ENCODE results near the gene STEAP3. TPM values are rescaled to one million over a fixed set of nuclear protein-coding genes. Genes with fewer than 3 reads are reported as not detected.
A peak's percentile ranks its signal among the peaks of the same experiment; 100 is the strongest.

The STEAP3 gene
- total and polyA plus RNA-seq, 4 donors: 1.9 to 20.3 (median 6.3) TPM

DNA sequence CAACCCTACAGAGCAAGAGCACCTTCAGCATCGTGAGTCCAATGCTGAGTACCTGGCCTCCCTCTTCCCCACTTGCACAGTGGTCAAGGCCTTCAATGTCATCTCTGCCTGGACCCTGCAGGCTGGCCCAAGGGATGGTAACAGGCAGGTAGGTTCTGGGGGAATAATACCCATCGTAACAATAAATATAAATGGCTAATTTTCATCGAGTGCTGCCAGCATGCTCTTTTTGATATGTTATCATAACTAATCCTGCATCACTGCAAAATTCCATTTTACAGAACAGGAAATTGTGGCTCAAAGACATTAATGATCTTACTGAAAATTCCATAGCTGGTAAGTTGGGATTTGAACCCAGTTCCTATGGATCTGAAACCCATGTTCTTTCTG, 22.2 kb downstream of the STEAP3 start:
- Histone ChIP-seq H3K27me3 (ENCODE audit: control insufficient read depth in 1 of 2, insufficient read depth in 2 of 2, low read length in 1 of 2) (no peaks in the 10 kb centered on the region), H3K4me1 (ENCODE audit: control insufficient read depth in 1 of 2, insufficient read depth in 2 of 2, low read length in 2 of 2) (no peaks in the 10 kb centered on the region), H3K4me3 (ENCODE audit: low read length in 2 of 2) (no peak overlapping the region), H3K36me3 (ENCODE audit: control insufficient read depth in 1 of 2, insufficient read depth in 2 of 2, low read length in 1 of 2) (no peaks in the 10 kb centered on the region), H3K27ac (ENCODE audit: low read depth in 1 of 2, low read length in 2 of 2) (no peak overlapping the region), H3K9me3 (ENCODE audit: control insufficient read depth, low read length) (no peaks in the 10 kb centered on the region)
- no peak for ATAC-seq (ENCODE audit: low FRiP score)
- DNase-seq: no peak
- 94 to 97% methylated on average over 3 of the region's 3 CpGs for WGBS, 2 donors
- intact Hi-C loops (cut with DNase I): no loop called here

GRCh38 chr2:119246884-119247843, 23.5 kb downstream of the STEAP3 start:
- Histone ChIP-seq H3K36me3 (ENCODE audit: control insufficient read depth in 1 of 2, insufficient read depth in 2 of 2, low read length in 1 of 2) (no peaks in the 10 kb centered on the region), H3K4me1 (ENCODE audit: control insufficient read depth in 1 of 2, insufficient read depth in 2 of 2, low read length in 2 of 2) (no peaks in the 10 kb centered on the region), H3K4me3 (ENCODE audit: low read length in 2 of 2) (no peak overlapping the region), H3K27ac (ENCODE audit: low read depth in 1 of 2, low read length in 2 of 2) (no peak overlapping the region), H3K9me3 (ENCODE audit: control insufficient read depth, low read length) (no peaks in the 10 kb centered on the region), H3K27me3 (ENCODE audit: control insufficient read depth in 1 of 2, insufficient read depth in 2 of 2, low read length in 1 of 2) (no peaks in the 10 kb centered on the region)
- DNase-seq (peak; percentile 38 to 55), ATAC-seq (ENCODE audit: low FRiP score) (no peak)
- intact Hi-C loops (cut with DNase I): no loop called here
- WGBS, 2 donors: 92 to 95% methylated on average over 24 of the region's 24 CpGs

- no peaks in the 10 kb centered on the region for H3K27me3 ChIP-seq (ENCODE audit: control insufficient read depth in 1 of 2, insufficient read depth in 2 of 2, low read length in 1 of 2)
- intact Hi-C loops (cut with DNase I): no loop called here
- no peaks in the 10 kb centered on the region for H3K4me1 ChIP-seq (ENCODE audit: control insufficient read depth in 1 of 2, insufficient read depth in 2 of 2, low read length in 2 of 2)
- peak in 1 of 2 donors; percentile 55 for DNase-seq
- no peak overlapping the region for H3K4me3 ChIP-seq (ENCODE audit: low read length in 2 of 2)
- H3K36me3 ChIP-seq (ENCODE audit: control insufficient read depth in 1 of 2, insufficient read depth in 2 of 2, low read length in 1 of 2): no peaks in the 10 kb centered on the region
- H3K27ac ChIP-seq (ENCODE audit: low read depth in 1 of 2, low read length in 2 of 2): no peak overlapping the region
- ATAC-seq (ENCODE audit: low FRiP score): no peak
- H3K9me3 ChIP-seq (ENCODE audit: control insufficient read depth, low read length): no peaks in the 10 kb centered on the region
- WGBS, 2 donors: 97 to 98% methylated on average over 29 of the region's 29 CpGs
These were observed 24.2 kb downstream of the STEAP3 start for GRCh38 chr2:119247844-119248271.

GRCh38 chr2:119248311-119248710, 24.7 kb downstream of the STEAP3 start:
- 80 to 86% methylated on average over 7 of the region's 7 CpGs for WGBS, 2 donors
- Histone ChIP-seq H3K36me3 (ENCODE audit: control insufficient read depth in 1 of 2, insufficient read depth in 2 of 2, low read length in 1 of 2) (no peaks in the 10 kb centered on the region), H3K9me3 (ENCODE audit: control insufficient read depth, low read length) (no peaks in the 10 kb centered on the region), H3K27ac (ENCODE audit: low read depth in 1 of 2, low read length in 2 of 2) (no peak overlapping the region), H3K27me3 (ENCODE audit: control insufficient read depth in 1 of 2, insufficient read depth in 2 of 2, low read length in 1 of 2) (no peaks in the 10 kb centered on the region), H3K4me3 (ENCODE audit: low read length in 2 of 2) (no peak overlapping the region), H3K4me1 (ENCODE audit: control insufficient read depth in 1 of 2, insufficient read depth in 2 of 2, low read length in 2 of 2) (no peaks in the 10 kb centered on the region)
- intact Hi-C loops (cut with DNase I): no loop called here
- ATAC-seq (ENCODE audit: low FRiP score) (no peak), DNase-seq (no peak)

DNA sequence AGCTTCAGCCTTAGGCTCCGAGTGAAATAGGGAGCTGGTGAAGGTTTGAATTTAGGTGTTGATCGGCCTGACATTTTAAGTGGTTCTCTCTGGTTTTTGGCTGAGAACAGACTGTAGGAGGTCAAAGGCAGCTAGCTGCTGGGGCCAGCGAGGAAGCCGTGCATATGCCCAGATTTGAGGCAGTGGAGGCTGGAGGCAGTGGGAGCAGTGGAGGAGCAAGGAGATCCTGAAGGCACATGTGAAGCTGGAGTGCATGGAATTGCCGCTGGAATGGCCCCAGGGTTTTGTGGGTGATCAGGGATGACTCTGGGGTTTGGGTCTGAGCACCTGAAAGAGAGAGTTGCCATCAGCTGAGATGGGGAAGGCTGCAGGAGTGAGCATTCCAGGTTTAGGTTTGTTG, 25.1 kb downstream of the STEAP3 start:
- H3K4me3 ChIP-seq (ENCODE audit: low read length in 2 of 2): no peak overlapping the region
- 92 to 97% methylated on average over 5 of the region's 5 CpGs for WGBS, 2 donors
- H3K36me3 ChIP-seq (ENCODE audit: control insufficient read depth in 1 of 2, insufficient read depth in 2 of 2, low read length in 1 of 2): no peaks in the 10 kb centered on the region
- DNase-seq (peak in 1 of 2 donors; percentile 38), ATAC-seq (ENCODE audit: low FRiP score) (no peak)
- no peaks in the 10 kb centered on the region for H3K27me3 ChIP-seq (ENCODE audit: control insufficient read depth in 1 of 2, insufficient read depth in 2 of 2, low read length in 1 of 2)
- no peaks in the 10 kb centered on the region for H3K9me3 ChIP-seq (ENCODE audit: control insufficient read depth, low read length)
- no peak overlapping the region for H3K27ac ChIP-seq (ENCODE audit: low read depth in 1 of 2, low read length in 2 of 2)
- intact Hi-C loops (cut with DNase I): no loop called here
- no peaks in the 10 kb centered on the region for H3K4me1 ChIP-seq (ENCODE audit: control insufficient read depth in 1 of 2, insufficient read depth in 2 of 2, low read length in 2 of 2)

DNA sequence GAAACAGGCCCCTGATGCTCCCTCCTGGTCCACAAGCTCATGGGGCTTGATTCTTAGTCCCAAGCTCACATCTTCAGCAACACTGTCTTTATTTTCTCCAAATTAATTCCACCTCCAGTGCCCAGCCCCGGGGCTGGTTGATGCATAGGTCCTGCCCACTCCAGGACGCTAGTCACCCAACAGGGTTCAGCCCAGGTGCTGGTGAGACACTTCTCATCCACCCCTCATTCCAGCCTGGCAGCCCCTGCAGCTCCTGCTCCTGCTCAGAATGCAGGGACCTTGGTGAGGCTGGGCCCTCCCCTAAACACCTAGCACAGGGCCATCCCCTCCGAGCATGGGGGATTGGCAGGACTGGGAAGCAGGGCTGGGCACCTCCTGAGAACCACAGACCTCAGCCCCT, 25.7 kb downstream of the STEAP3 start:
- no peak overlapping the region for H3K4me3 ChIP-seq (ENCODE audit: low read length in 2 of 2)
- 92% methylated on average over 3 of the region's 3 CpGs for WGBS, 2 donors
- ATAC-seq (ENCODE audit: low FRiP score) (no peak), DNase-seq (peak in 1 of 2 donors; percentile 47)
- no peaks in the 10 kb centered on the region for H3K36me3 ChIP-seq (ENCODE audit: control insufficient read depth in 1 of 2, insufficient read depth in 2 of 2, low read length in 1 of 2)
- no peaks in the 10 kb centered on the region for H3K9me3 ChIP-seq (ENCODE audit: control insufficient read depth, low read length)
- H3K27ac ChIP-seq (ENCODE audit: low read depth in 1 of 2, low read length in 2 of 2): no peak overlapping the region
- no peaks in the 10 kb centered on the region for H3K27me3 ChIP-seq (ENCODE audit: control insufficient read depth in 1 of 2, insufficient read depth in 2 of 2, low read length in 1 of 2)
- H3K4me1 ChIP-seq (ENCODE audit: control insufficient read depth in 1 of 2, insufficient read depth in 2 of 2, low read length in 2 of 2): no peaks in the 10 kb centered on the region
- intact Hi-C loops (cut with DNase I): no loop called here

DNA sequence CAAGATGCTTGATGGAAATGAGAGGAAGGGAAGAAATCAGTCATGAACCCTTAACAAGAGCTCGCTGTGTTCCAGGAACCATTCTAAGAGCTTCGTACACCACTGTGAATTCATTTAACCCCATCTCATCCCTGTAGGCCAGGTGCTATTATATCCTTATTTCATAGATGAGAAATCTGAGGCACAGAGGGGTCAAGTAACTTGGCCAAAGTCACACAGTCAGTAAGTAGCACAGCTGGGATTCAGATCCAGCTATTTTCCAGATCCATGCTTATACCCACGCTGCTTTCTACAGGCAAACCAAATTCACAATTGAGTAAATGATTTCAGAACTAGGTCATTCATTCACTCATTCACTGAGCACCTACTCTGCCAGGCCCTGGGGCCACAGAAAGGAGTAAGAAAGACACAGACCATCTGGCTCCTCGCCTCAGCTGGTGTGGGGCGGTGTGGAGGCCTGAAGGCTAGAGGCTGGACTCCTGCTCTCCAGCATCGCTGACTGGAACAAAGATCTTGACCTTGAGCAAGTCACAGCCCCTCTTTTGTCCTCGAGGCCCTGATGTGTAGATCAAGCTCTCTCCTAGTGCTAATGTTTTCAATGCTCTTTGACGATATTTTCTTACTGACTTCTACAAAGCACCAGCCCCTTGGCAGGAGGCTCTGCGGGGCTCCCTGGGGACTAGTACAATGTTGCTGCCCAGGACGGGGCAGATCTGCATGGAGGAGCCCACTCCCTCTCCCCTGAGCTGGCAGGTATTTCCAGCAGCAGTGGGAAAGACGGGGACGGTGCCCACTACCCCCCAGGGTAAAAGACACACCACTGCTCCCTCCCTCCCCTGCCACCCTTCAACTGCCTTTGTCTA, 26.5 kb downstream of the STEAP3 start:
- intact Hi-C loops (cut with DNase I): no loop called here
- DNase-seq (peak in 1 of 2 donors; percentile 61), ATAC-seq (ENCODE audit: low FRiP score) (no peak)
- Histone ChIP-seq H3K27me3 (ENCODE audit: control insufficient read depth in 1 of 2, insufficient read depth in 2 of 2, low read length in 1 of 2) (no peaks in the 10 kb centered on the region), H3K4me3 (ENCODE audit: low read length in 2 of 2) (no peak overlapping the region), H3K4me1 (ENCODE audit: control insufficient read depth in 1 of 2, insufficient read depth in 2 of 2, low read length in 2 of 2) (no peaks in the 10 kb centered on the region), H3K9me3 (ENCODE audit: control insufficient read depth, low read length) (no peaks in the 10 kb centered on the region), H3K27ac (ENCODE audit: low read depth in 1 of 2, low read length in 2 of 2) (no peak overlapping the region), H3K36me3 (ENCODE audit: control insufficient read depth in 1 of 2, insufficient read depth in 2 of 2, low read length in 1 of 2) (no peaks in the 10 kb centered on the region)
- 44 to 45% methylated on average over 12 of the region's 12 CpGs for WGBS, 2 donors

DNA sequence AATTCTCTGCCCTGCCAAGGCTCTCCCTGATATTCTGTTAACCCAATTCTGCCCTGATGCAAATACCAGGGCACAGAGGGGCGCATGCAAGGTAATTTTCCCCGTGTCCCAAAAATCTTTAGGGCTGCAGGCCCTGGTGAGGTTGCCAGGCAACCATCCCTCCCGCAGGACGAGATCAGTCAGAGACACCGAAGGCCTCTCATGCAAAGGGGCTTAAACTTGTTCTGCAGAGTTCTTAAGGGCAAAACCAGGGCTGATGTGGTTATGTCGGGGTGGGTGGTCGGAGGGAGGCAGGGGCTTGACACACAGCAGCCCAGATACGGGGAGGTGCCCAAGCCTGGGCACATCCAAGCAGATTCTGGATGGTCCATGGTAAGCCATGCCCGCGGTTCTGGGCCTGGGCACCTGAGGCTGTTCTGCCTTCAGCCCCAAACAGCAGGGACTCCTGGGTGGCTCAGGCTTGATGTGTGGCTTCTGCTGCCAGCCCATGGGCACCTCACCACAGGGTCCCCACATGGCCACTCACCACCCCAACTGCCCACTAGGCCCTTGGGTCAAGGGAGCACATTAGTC, 27.2 kb downstream of the STEAP3 start:
- H3K36me3 ChIP-seq (ENCODE audit: control insufficient read depth in 1 of 2, insufficient read depth in 2 of 2, low read length in 1 of 2): peaks cover 0 to under 1% of the 10 kb centered on the region in 2 donors
- intact Hi-C loops (cut with DNase I): no loop called here
- no peaks in the 10 kb centered on the region for H3K4me1 ChIP-seq (ENCODE audit: control insufficient read depth in 1 of 2, insufficient read depth in 2 of 2, low read length in 2 of 2)
- ATAC-seq (ENCODE audit: low FRiP score): no peak
- H3K27me3 ChIP-seq (ENCODE audit: control insufficient read depth in 1 of 2, insufficient read depth in 2 of 2, low read length in 1 of 2): no peaks in the 10 kb centered on the region
- no peak overlapping the region for H3K4me3 ChIP-seq (ENCODE audit: low read length in 2 of 2)
- DNase-seq: peak in 1 of 2 donors; percentile 38
- WGBS, 2 donors: 85 to 86% methylated on average over 10 of the region's 10 CpGs
- H3K9me3 ChIP-seq (ENCODE audit: control insufficient read depth, low read length): no peaks in the 10 kb centered on the region
- H3K27ac ChIP-seq (ENCODE audit: low read depth in 1 of 2, low read length in 2 of 2): no peak overlapping the region

All from aorta (tissue), 5 donors.